GM18951 (cell line): ENCODE results near the gene ENKUR.

Experiments used
- POLR2A ChIP-seq: IDR thresholded peaks from 4 replicates; pipeline ENCODE4 v1.6.1; 2011; ENCODE audit warnings: mild to moderate bottlenecking; ENCODE audit not compliant: insufficient read length, insufficient read depth; ENCODE audit errors: extremely low read depth
- in situ Hi-C: fragments of 300-500 bp; cut with MboI; formaldehyde crosslinking; loops from one replicate; pipeline ENCODE4 v1.12.0; 2022; ENCODE audit warnings: low sequenced_read_pairs, mixed read lengths, inconsistent platforms; ENCODE audit not compliant: unreplicated experiment

The ENKUR gene

GRCh38 chr10:25015828-25016375 lies at the start of gene ENKUR:
TSS of gene ENKUR (minus strand) at chr10:25016158. CDS start at chr10:25015936, 222 bp downstream.
- in situ Hi-C loops: no loop called here
- no peak for TF ChIP-seq POLR2A

- in situ Hi-C loops: no loop called here
- TF ChIP-seq POLR2A: no peak
Observed at GRCh38 chr10:25064401-25064800, 48.4 kb upstream of the ENKUR start.

GRCh38 chr10:25063644-25064043 lies 47.7 kb upstream of the ENKUR start:
- in situ Hi-C loops: no loop called here
- TF ChIP-seq POLR2A: no peak

GRCh38 chr10:25063157-25063556 lies 47.2 kb upstream of the ENKUR start:
- in situ Hi-C loops: no loop called here
- TF ChIP-seq POLR2A: no peak

- in situ Hi-C loops: no loop called here
Observed at GRCh38 chr10:25061711-25062449, 45.9 kb upstream of the ENKUR start.

GRCh38 chr10:25061125-25061524 lies 45.2 kb upstream of the ENKUR start:
- no peak for TF ChIP-seq POLR2A
- in situ Hi-C loops: no loop called here

More at GRCh38 chr10:25061711-25062449, 45.9 kb upstream of the ENKUR start:
- no peak for TF ChIP-seq POLR2A

GRCh38 chr10:25059990-25060389 lies 44.0 kb upstream of the ENKUR start:
- TF ChIP-seq POLR2A: no peak
- in situ Hi-C loops: no loop called here

- in situ Hi-C loops: no loop called here
- no peak for TF ChIP-seq POLR2A
Observed at GRCh38 chr10:25057886-25058285, 41.9 kb upstream of the ENKUR start.

GRCh38 chr10:25056726-25057125 lies 40.8 kb upstream of the ENKUR start:
- in situ Hi-C loops: no loop called here
- TF ChIP-seq POLR2A: no peak

GRCh38 chr10:25052012-25052411 lies 36.1 kb upstream of the ENKUR start:
- in situ Hi-C loops: no loop called here
- no peak for TF ChIP-seq POLR2A

GRCh38 chr10:25050402-25050801 lies 34.4 kb upstream of the ENKUR start:
- in situ Hi-C loops: no loop called here
- no peak for TF ChIP-seq POLR2A

- no peak for TF ChIP-seq POLR2A
- in situ Hi-C loops: no loop called here
Observed at GRCh38 chr10:25049966-25050365, 34.0 kb upstream of the ENKUR start.

GRCh38 chr10:25048450-25048849 lies 32.5 kb upstream of the ENKUR start:
- TF ChIP-seq POLR2A: no peak
- in situ Hi-C loops: no loop called here

GRCh38 chr10:25047591-25048301 lies 31.8 kb upstream of the ENKUR start:
- no peak for TF ChIP-seq POLR2A
- in situ Hi-C loops: no loop called here

- in situ Hi-C loops: no loop called here
Observed at GRCh38 chr10:25047088-25047487, 31.1 kb upstream of the ENKUR start.

More at GRCh38 chr10:25047088-25047487, 31.1 kb upstream of the ENKUR start:
- no peak for TF ChIP-seq POLR2A
